Measurements from ENCODE around the gene SEZ6L2. TPM values are rescaled to one million over a fixed set of nuclear protein-coding genes. Genes with fewer than 3 reads are reported as not detected.

The SEZ6L2 gene
- total RNA-seq, 4 donors from 2014 or later, result 0.84 to 4.9 (median 1.3) TPM

DNA sequence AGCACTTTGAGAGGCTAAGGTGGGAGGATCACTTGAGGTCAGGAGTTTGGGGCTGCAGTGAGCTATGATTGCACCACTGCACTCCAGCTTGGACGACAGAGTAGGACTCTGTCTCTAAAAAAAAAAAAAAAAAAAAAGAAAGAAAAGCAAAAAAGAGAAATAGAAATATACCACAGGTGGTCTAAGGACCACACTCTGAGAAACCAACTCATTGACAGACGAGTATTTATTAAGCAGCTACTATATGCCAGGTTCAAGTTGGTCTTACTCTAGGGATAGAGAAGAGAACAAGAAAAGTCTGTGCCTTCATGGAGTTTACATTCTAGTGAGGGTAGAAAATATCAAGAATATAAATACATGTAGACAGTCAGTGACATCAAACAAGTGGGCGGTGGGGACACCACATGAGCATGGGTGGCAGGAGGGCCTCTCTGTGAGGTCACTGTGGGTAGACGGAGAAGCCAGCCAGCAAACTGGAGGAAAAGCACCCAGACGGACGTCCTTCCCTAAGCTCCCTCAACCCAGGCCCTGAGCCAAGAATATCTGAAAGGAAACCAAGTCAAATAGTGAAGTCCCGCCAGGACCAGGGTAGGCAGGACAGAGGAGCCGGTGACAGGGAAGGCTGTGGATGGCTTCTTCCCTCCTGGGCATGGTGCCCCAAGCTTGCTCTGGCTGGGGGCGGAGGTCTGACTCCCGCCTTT is 41.1 kb downstream of the SEZ6L2 start:
- 55 to 57% methylated on average over 10 of the region's 10 CpGs for whole genome bisulfite sequencing, 2 donors
- Histone ChIP-seq H3K27ac (peak overlapping the region in 1 of 4 donors; percentile 10), H3K27me3 (no peaks in the 10 kb centered on the region), H3K36me3 (peaks cover 3 to 40% (median 8%) of the 10 kb centered on the region in 3 donors), H3K9me3 (no peaks in the 10 kb centered on the region), H3K4me3 (no peak overlapping the region), H3K4me1 (peaks cover 0 to 37% (median 13%) of the 10 kb centered on the region in 4 donors)
- DNase-seq (ENCODE audit: low spot score in 2 of 2), result no peak
- TF ChIP-seq POLR2A (IDR thresholded peaks at IDR 0.05) (no peak), EP300 (IDR thresholded peaks at IDR 0.05) (no peak)
- TF ChIP-seq, protein P1, sequence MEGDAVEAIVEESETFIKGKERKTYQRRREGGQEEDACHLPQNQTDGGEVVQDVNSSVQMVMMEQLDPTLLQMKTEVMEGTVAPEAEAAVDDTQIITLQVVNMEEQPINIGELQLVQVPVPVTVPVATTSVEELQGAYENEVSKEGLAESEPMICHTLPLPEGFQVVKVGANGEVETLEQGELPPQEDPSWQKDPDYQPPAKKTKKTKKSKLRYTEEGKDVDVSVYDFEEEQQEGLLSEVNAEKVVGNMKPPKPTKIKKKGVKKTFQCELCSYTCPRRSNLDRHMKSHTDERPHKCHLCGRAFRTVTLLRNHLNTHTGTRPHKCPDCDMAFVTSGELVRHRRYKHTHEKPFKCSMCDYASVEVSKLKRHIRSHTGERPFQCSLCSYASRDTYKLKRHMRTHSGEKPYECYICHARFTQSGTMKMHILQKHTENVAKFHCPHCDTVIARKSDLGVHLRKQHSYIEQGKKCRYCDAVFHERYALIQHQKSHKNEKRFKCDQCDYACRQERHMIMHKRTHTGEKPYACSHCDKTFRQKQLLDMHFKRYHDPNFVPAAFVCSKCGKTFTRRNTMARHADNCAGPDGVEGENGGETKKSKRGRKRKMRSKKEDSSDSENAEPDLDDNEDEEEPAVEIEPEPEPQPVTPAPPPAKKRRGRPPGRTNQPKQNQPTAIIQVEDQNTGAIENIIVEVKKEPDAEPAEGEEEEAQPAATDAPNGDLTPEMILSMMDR (IDR thresholded peaks at IDR 0.05), result no peak

DNA sequence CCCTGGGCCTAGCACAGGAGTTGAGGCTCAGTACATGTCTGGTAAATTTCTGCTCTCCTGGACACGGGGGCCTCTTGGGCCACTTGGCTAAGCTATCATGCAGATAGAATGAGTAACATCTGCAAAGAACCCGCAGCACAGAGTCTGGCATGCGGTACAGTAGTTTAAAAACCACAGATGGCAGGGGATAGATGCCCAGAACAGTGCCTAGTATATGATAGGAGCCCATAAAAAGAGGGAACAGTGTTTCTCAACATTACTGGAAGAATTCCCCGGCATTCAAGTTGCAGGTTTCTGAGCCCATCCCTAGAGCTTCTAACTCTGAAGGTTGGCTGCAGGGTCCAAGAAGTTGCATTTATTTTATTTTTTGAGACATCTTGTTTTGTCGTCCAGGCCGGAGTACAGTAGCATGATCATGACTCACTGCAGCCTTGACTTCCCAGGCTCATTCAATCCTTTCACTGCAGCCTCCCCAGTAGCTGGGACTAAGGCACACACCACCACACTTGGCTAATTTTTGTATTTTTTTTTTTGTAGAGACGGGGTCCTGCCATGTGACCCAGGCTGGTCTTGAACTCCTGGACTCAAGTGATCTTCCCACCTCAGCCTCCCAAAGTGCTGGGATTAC is 42.1 kb downstream of the SEZ6L2 start:
- peak overlapping the region in 1 of 4 donors; percentile 37 for H3K27ac ChIP-seq
- WGBS, 2 donors, result 76 to 78% methylated on average over 7 of the region's 7 CpGs
- H3K27me3 ChIP-seq, result no peaks in the 10 kb centered on the region

DNA sequence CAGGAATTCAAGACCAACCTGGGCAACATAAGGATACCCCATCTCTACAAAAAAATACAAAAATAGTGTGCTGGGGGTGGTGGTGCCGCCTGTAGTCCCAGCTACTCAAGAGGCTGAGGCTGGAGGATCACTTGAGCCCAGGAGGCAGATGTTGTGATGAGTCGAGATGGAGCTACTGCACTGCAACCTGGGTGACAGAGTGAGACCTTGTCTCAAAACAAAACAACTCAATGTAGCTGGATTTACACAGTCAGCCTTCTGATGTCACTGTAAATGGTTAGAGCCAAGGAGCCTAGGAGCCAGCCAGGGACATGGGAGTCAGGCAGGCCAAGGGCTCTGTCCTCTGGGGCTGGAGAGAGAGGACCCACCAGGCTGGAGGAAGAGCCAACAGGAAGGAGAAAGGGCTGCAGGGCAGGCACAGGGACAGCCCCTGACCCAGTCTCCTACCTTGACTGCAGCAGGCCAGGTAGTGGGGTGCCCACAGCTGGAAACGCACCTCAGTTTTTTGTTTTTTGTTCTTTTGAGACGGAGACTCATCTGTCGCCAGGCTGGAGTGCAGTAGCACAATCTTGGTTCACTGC is 44.7 kb downstream of the SEZ6L2 start:
- no peak for DNase-seq (ENCODE audit: low spot score in 2 of 2)

More for the DNA sequence above, 42.1 kb downstream of the SEZ6L2 start:
- TF ChIP-seq POLR2A (IDR thresholded peaks at IDR 0.05) (no peak), EP300 (IDR thresholded peaks at IDR 0.05) (no peak)
- TF ChIP-seq, protein P1 (IDR thresholded peaks at IDR 0.05), result no peak
- no peaks in the 10 kb centered on the region for H3K9me3 ChIP-seq
- H3K4me3 ChIP-seq, result no peak overlapping the region
- peaks cover 0 to 45% (median 13%) of the 10 kb centered on the region in 4 donors for H3K4me1 ChIP-seq
- no peak for DNase-seq (ENCODE audit: low spot score in 2 of 2)
- peaks cover 3 to 40% (median 8%) of the 10 kb centered on the region in 3 donors for H3K36me3 ChIP-seq

DNA sequence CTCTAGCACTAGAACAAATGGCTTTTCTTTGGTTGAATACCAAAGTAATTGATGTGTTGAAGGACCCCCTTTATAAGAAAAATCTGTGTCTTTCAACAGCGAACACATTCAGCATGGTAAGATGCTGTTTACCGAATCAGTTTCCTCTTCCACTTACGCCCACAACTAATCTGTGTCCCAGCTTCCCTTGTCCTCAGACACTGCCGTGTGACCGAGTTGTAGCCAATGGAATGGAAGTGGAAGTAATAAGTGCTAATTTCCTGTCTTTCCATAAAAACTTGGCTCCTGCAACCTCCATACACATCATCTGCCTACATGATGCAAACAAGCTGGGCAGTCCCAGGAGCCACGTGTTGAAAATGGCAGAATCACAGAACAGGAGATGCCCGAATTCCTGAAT is 46.7 kb downstream of the SEZ6L2 start:
- H3K27me3 ChIP-seq, result no peaks in the 10 kb centered on the region
- TF ChIP-seq EP300 (IDR thresholded peaks at IDR 0.05), result peak; percentile 54 to 69
- TF ChIP-seq, protein P1 (IDR thresholded peaks at IDR 0.05), result no peak
- H3K9me3 ChIP-seq, result no peaks in the 10 kb centered on the region
- H3K36me3 ChIP-seq, result peaks cover 0 to 10% (median 2%) of the 10 kb centered on the region in 3 donors
- no peak overlapping the region for H3K4me3 ChIP-seq
- peak overlapping the region; percentile 35 to 81 (median 62) for H3K27ac ChIP-seq
- DNase-seq (ENCODE audit: low spot score in 2 of 2), result no peak
- H3K4me1 ChIP-seq, result peaks cover 0 to 38% (median 0%) of the 10 kb centered on the region in 4 donors
- WGBS, 2 donors, result 22 to 25% methylated on average over 7 of the region's 7 CpGs

More for the DNA sequence above, 44.7 kb downstream of the SEZ6L2 start:
- TF ChIP-seq EP300 (IDR thresholded peaks at IDR 0.05) (no peak), POLR2A (IDR thresholded peaks at IDR 0.05) (no peak)
- TF ChIP-seq, protein P1 (IDR thresholded peaks at IDR 0.05), result no peak
- Histone ChIP-seq H3K27ac (peak overlapping the region in 1 of 4 donors; percentile 81), H3K36me3 (peaks cover 3 to 22% (median 3%) of the 10 kb centered on the region in 3 donors), H3K4me3 (no peak overlapping the region), H3K4me1 (peaks cover 0 to 31% (median 0%) of the 10 kb centered on the region in 4 donors), H3K27me3 (no peaks in the 10 kb centered on the region), H3K9me3 (no peaks in the 10 kb centered on the region)
- 88 to 91% methylated on average over 5 of the region's 5 CpGs for WGBS, 2 donors

Data from tibial nerve (tissue), 4 donors.